D341Med (cell line): Measurements from ENCODE around the gene TMEM203.

Experiments used
- DNase-seq: peaks from one replicate; pipeline ENCODE4 v3.0.0; 2012; ENCODE audit warnings: low spot score

The TMEM203 gene

DNA sequence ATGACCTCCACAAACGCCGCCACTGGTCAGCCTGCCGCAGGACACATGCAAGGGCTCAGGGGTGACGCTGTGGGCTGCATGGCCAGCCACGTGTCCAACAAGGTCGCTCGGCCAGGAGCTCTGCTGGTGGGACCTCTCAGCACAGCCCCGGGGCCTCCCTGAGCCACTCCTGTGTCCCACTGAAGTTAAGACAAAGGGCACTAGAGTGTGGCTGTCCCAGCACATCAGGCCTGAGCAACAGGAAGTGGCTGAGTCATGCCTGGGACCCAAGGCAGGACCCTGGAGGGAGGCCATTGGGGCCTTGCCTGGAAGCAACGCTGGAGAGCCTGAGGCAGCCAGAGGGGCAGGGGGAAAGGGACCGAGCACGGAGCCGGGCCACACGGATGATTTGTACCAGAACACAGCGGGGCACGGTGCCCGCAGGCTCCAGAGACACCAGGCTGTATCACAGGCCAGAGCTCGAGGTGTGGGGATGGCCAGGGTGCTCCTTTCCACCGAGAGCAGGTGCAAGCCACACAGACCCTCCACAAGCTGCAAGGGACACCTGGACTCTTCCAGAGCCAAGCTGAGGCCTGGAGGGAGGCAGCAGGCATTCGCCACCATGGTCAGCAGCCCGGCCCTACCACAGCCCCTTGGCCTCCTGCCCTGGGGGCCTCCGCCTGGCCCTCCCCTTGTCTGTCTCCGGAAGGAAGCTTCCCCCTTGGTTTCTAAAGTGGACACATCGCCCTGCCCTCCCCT is 27.1 kb downstream of the TMEM203 start:
- no peak for DNase-seq

DNA sequence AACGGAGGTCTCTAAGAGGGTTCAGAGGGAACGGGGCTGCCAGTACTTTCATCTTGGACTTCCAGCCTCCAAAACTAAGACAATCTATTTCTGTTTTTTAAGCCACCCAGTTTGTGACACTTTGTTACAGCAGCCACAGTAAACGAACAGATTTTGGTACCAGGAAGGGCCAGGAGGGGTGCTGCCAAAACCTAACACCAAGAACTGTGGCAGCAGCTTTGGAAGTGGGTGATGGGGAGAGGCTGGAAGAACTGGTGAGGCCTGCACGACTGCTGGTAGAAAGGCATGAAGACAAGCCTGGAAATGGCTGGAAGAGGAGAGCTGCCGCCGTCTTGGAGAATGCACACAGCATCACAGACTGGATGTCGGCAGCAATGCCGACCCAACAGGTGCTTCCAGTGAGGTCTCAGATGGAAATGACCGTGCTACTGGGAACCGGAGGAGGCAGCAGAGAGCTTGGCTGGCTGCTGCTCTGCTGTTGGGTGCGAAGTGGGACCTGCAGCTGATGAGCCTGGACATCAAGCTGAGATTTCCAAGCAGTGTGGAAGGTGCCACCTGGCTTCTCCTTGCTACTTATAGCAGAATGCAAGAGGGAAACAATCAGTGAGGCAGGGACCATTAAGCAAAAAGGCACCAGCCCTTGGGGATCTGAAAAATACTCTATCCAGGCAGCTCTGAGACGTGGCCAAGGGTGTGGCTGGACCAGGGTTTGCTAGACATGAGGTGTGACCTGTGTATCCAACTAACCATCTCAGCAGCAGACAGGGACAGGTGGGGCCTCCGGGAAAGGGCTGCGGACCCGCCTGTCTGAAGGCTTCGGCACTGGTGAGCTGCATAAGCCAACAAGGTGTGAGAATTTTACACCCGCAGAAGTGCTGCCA is 28.9 kb downstream of the TMEM203 start:
- peak; percentile 82 for DNase-seq

DNA sequence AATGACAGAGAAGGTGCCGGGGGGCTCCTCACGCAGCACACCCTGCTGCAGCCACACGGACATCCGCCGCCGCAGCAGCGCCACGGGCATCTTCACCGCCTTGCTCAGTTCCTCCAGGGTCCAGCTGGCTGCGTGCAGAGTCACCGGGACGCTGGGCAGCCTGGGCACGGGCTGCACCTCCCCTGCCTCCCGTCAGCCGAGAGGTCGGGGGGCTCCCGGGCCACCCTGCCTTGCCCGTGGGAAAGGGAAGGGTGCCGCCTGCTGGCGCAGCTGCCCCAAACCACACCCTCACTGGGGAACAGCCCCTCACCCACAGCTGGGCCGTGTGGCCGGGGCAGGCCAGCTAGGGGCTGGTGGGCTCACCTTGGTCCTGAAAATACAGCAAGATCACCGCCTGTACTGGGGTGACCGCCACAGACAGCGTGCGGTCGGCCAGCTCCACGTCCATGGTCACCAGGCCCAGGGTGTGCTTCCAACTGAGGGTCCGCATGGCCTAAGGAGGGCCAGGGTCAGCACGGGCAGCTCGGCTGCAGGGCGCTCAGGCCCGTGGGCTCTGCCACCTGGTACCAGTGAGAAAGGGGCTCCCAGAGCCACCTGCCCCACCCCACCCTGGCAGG is 30.0 kb downstream of the TMEM203 start:
- peak; percentile 76 for DNase-seq

DNA sequence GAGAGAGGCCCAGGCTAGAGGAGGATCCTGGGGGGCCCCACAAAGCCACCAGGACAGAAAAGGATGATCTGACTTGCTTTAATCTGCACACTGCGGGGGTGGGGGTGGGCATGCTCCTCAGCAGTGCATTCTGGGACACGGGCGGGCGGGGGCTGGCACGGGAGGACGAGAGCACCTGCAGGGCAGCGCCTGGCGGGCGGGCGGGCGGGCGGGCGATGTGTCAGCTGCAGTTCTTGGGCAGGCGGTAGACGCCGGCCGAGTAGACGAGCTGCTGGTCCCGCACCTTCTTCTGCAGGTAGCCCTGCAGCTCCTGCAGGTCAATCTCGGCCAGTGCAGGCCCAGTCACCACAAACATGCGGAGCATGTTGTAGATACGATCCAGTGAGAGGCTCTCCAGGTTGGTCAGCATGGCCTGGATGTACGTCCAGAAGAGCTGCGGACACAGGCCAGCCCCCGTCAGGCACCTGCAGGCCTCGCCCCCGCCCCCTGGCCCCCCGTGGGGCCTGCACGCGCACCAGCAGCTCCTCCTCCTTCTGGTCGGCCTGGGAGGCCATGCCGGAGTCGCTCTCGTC is 30.6 kb downstream of the TMEM203 start:
- no peak for DNase-seq

DNA sequence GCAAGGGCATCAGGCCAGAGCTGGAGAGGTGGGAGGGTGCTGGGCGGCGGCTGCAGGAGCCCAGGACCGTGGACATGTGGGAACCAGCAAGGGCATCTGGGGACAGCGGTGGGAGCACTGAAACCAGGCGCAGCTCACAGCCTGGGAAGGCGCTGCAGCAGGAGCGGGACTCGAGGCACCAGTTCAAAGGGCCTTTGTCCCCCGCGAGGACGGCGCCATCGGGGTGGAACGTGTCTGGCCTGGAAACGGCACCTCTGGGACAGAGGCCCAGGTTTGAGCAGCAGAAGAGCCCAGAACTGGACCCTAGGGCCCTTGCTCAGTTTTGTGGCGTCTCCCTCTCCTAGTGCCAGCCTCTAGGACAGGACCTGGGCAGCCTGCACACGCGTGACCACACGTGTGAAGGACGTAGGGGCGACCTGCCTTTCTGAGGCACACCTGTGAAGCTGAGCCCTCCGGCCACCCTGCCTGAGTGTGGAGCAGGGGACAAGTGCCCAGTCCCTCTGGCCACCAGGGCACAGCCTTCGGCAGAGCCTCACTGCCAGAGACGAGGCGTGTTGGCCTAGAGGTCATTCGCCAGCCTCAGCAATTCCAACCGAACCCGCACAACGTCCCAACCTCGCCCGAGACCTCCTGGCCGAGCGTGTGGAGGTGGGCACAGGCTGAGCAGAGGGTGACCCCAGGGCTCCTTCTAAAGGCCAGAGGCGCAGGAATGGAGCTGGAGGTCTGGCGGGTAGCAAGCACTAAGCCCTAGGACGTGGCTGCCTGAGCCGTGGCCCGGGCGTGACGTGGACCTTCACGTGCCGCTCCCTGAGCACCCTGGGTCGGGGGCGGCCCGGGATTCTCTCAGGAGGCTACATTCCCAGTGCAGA is 31.4 kb downstream of the TMEM203 start:
- DNase-seq: no peak

DNA sequence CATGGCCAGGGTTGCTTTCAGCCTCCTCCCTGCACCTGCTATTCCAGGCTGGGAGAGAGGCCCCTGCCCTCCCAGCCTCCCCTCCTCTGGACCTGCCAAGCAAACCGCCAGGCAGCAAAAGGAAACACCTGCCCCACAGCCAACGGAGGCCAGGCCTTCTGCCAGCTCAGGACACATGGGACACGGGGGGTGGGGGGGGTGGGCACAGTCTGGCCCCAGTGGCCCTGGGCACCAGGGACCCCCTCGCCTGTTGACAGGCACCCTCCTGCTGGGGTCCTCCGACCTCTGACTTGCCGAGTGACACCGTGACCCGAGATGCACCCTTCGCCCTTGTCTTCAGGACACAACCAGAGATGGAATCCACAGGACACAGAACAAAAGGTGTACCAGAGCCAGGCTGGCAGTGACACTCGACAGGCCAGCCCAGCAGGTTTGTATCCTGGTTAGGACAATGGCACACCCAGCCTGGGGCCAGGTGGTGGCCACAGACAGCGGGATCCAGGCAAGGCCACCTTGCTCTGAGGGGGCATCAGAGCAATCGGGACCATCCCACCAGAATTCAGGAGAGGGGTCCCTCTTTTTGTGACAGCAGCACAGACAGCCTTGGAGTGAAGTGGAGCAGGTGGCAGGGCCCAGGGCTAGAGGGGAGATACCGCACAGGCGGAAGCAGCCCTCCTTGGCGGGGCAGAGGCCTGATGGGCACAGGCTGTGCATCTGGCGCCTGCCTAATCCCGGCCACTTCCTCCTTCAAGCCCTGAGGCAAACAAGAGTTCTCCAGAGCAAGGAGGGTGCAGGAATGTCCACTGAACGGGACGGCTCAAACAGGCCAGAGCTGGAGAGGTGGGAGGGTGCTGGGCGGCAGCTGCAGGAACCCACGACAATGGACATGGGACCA is 32.3 kb downstream of the TMEM203 start:
- peak; percentile 48 for DNase-seq

DNA sequence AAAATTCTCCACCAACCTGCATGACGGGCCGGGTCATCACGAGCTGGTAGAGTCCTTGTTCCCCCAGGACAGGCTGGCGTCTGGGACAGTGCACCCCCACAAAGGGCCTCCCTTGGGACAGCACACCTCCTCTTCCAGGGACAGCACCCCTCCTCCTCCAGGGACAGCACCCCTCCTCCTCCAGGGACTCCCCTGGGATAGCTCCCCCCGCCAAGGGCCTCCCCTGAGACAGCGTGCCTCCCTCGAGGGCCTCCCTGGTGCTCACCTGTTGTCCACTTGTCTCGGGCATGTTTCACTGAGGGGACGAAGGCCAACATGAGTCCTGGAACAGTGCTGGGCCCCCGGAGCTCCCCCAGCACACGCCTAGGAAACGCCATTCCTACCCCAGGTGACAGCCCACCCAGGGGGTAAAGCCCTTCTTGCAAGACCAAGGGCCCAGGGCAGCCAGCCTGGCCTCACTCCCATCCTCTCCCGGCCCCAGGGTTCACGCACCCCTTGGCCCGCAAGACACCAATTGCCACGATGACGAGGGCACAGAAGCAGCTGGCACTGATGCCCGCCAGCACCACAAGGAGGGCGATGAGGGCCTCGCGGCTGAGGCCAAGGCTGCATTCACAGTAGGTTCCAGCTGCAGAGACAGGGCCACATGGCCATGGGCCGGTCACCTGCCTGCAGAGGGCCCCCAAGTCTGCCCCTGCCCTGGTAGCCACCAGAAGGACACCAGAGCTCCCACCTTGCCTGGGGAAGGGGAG is 34.1 kb downstream of the TMEM203 start:
- no peak for DNase-seq

DNA sequence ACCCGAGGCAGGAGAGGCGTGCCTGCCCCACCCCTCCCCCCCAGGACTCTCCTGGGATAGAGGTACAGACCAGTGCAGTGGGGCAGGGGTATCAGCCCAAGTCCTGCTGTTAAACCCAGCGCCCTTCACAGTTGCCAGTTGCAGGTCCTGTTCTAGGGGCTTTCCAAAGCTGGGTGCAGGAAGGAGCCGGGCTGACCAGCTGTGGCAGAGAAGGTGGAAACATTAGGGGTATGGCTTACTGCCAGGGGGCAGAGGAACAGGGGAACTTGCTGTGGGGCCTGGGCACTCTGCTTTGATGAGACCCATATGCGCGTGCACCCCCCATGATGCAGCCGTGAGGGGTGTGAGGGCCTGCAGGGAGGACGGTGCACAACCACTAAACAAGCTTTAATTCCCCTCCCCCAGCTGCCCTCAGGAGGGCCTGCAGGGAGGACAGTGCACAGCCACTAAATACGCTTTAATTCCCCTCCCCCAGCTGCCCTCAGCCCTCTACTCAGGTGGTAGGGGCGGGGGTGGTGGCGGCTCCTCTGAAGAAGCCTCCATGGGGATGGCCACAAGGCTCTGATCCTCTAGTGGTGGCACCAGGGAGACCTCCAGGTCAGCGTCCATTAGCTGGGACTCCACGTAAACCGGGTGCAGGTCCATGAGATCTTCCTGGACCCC is 34.8 kb downstream of the TMEM203 start:
- DNase-seq: no peak

DNA sequence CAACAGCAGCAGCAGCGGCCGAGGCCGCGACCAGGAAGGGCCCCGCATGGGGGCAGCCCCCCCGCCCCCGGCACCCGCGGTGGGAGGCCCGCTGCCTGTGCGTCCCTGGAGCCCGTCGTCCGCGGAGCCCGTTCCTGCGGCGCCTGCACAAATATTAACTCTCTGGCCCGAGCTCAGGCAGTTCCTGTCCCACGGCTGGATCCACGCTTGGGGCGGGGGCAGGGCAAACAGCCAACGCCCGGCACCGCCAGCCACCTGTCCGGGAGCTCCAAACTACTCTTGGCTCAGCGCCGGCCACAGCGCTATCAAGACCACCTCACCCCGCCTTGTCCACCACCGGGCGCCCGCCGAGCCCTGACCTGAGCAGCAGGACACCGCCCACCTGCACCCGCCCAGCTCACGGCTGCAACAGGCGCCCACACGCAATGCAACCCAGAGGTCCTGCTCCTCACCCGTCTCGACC is 35.5 kb downstream of the TMEM203 start, which contains the start of gene LRRC26:
LRRC26 (minus strand) TSS at position 156 of the 463 bp plus-strand sequence; CDS start at position 48, 108 bp downstream.
- no peak for DNase-seq

DNA sequence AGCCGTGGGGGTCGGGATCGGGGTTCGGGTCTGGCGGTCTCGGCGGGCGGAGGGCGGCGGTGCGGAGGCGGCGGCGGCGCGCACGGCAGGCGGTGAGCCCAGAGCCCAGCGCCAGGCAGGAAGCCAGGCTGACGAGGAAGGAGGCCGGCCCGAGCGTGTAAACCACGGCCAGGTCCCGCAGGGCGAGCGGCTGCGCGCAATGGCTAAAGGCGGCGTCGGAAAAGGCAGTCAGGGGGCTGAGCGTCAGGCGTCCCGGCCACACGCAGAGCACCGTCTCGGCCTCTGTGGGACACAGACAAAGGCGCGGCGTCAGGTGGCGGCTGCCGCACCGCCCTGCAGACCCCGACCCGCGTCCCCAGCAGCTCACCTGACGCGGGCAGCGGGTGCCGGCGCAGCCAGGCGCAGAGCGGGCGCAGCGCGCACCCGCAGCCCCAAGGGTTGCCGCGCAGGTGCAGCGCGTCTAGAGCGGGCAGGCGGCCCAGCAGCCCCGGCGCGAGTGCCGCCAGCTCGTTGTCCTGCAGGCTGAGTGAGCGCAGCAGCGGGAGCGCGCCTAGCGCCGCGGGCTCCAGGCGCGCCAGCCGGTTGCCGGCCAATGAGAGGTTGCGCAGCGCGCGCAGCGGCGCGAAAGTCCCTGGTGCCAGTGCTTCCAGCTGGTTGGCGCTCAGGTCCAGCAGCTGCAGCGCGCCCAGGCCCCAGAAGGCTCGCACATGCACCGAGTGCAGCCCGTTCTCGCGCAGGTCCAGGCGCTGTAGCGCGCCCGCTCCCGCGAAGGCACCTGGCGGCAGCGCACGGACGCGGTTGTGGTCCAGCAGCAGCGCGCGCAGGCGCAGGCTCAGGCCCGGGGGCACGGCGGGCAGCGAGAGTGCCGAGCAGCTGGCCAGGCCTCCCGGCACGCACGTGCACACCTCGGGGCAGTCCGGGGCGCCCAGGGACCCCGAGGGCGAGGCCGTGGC is 36.3 kb downstream of the TMEM203 start:
- DNase-seq: peak; percentile 91

DNA sequence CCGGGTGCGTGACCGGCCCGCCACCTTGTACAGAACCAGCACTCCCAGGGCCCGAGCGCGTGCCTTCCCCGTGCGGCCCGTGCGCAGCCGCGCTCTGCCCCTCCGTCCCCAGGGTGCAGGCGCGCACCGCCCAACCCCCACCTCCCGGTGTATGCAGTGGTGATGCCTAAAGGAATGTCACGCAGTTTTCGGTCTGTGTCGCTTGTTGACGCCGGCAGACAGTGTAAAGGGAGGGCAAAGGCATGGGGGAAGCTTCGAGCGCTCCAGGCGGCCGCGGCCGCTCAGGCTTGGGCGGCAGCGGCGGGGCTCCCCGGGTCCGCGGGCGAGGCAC is 36.9 kb downstream of the TMEM203 start:
- DNase-seq: peak; percentile 68

DNA sequence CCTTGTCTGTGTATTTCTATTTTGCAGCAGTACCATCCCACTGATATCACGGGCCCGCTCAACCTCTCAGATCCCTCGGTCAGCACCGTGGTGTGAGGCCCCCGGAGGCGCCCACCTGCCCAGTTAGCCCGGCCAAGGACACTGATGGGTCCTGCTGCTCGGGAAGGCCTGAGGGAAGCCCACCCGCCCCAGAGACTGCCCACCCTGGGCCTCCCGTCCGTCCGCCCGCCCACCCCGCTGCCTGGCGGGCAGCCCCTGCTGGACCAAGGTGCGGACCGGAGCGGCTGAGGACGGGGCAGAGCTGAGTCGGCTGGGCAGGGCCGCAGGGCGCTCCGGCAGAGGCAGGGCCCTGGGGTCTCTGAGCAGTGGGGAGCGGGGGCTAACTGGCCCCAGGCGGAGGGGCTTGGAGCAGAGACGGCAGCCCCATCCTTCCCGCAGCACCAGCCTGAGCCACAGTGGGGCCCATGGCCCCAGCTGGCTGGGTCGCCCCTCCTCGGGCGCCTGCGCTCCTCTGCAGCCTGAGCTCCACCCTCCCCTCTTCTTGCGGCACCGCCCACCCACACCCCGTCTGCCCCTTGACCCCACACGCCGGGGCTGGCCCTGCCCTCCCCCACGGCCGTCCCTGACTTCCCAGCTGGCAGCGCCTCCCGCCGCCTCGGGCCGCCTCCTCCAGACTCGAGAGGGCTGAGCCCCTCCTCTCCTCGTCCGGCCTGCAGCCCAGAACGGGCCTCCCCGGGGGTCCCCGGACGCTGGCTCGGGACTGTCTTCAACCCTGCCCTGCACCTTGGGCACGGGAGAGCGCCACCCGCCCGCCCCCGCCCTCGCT is 37.5 kb downstream of the TMEM203 start:
- DNase-seq: peak; percentile 71

DNA sequence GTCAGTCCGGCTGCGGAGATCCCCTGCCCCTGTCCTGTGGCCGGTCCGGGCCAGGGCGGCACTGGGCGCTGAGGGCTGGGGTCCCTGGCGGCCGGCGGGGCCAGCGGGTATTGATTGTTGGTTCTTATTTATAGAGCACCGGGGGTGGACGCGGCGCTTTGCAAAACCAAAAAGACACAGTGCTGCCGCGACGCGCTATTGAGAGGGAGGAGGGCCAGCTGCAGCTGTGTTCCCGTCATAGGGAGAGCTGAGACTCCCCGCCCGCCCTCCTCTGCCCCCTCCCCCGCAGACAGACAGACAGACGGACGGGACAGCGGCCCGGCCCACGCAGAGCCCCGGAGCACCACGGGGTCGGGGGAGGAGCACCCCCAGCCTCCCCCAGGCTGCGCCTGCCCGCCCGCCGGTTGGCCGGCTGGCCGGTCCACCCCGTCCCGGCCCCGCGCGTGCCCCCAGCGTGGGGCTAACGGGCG is 38.1 kb downstream of the TMEM203 start:
- DNase-seq: no peak

DNA sequence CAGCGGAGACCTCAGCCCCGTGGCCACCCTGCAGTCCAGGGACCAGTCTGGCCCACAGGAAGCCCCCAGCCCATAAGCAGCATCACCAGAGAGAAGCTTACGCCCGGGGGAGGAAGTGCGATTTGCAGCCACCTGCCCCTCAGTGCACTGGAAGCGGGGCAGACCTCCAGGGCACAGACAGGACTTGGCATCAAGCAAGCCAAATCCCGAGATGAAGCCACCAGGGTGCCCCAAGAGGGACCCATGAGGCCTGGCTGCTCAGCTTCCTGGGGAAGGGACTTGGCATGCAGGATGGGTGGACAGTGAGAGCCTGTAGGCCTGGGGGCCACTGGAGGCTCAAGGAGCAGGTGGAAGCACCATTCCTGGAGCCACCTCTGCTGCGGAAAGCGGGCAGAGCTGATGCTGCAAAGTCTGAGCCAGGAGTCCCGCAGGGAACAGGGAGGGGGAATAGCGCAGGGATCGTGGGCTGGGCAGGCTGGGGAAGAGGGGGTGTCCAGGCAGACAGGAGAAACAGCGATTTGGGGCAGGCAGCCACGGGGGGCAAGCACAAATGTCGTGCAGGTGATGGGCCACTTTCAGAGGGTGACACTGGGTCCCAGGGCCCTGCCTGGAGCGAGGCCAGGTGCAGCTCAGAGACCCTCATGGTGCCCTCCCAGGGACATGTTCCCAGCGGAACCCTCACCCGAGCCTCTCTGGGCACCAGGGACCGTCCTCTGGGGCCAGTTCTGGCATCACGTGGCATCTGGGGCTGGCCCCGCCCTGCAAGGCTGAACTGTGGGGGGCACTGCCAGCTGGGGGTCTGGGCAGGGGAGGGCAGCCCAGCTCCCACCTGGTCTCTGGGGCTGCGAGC is 38.8 kb downstream of the TMEM203 start:
- no peak for DNase-seq

DNA sequence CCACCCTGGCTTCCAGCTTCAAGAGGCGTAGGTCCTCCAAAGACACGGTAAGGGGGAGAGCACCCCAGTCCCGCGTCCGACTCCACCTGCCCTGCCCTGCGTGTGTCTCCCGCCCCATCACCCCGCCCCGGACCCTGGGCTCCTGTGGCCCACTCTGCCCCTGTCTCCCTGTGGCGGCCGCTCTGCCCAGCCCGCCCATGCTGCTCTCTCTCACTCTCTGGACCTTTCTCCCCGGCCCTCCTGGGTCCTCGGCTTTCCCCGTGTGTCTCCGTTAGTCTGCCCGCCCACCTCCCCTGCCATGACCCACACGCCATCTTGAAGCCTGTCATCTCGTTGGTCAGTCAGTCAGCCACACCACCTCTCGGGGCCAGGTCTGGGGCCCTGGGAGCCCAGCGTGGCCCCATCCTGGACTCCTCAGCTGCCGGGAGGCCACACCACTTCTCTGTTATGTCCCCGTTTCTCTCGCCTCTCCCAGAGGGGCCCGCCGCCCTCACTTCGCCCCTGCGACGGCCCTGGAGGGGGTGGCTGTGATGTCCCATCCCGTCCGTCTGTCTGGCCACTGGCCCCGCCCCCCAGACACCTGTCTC is 40.1 kb downstream of the TMEM203 start:
- DNase-seq: no peak
